IMR-90 (cell line): ENCODE results near the gene CAVIN2. TPM values are rescaled to one million over a fixed set of nuclear protein-coding genes. Genes with fewer than 3 reads are reported as not detected.

Experiments used
- ATAC-seq: fragments of 200-7000 bp; cut with Tn5 transposase; 2 replicates; pipeline ENCODE4 v1.9.1; 2020; ENCODE audit warnings: low read depth, mild to moderate bottlenecking, moderate library complexity
- BruUV-seq: library from RNA; stranded (reverse); fragments of 400-500 nt; replicated peaks from 2 replicates; lab custom pipeline; 2021; lab: Mats Ljungman, UMichigan
- CTCF ChIA-PET: fragments of 300-600 bp; formaldehyde crosslinking; extraction: SDS; loops from one replicate; lab custom pipeline; 2021; ENCODE audit warnings: antibody characterized with exemption; lab: Yijun Ruan, JAX
- POLR2A ChIA-PET: fragments of 300-600 bp; sonication (Branson Sonifier 250); formaldehyde crosslinking; loops from one replicate; lab custom pipeline; 2022; ENCODE audit warnings: antibody characterized with exemption; ENCODE audit not compliant: unreplicated experiment; lab: Charles Lee
- DNase-seq: peaks from one replicate; pipeline ENCODE4 v3.0.0; 2013
- H2AFZ ChIP-seq: replicated peaks from 2 replicates; pipeline ENCODE3; 2013; ENCODE audit warnings: low read length, mild to moderate bottlenecking; ENCODE audit not compliant: poor library complexity
- H2AK5ac ChIP-seq: 2 replicates; pipeline ENCODE4 v1.6.1; 2013; ENCODE audit warnings: low read depth, low read length, inconsistent platforms
- H2AK9ac ChIP-seq: replicated peaks from 2 replicates; pipeline ENCODE3; 2013; ENCODE audit warnings: mild to moderate bottlenecking, low read depth, low read length, moderate library complexity; ENCODE audit not compliant: poor library complexity
- H2BK120ac ChIP-seq: 2 replicates; pipeline ENCODE4 v1.6.1; 2013; ENCODE audit warnings: low read depth, low read length, inconsistent platforms
- H2BK15ac ChIP-seq: 3 replicates; pipeline ENCODE4 v1.6.1; 2013; ENCODE audit warnings: low read depth, low read length, inconsistent platforms
- H2BK20ac ChIP-seq: 2 replicates; pipeline ENCODE4 v1.6.1; 2013; ENCODE audit warnings: low read depth, mild to moderate bottlenecking, inconsistent platforms, low read length, moderate library complexity
- H2BK5ac ChIP-seq: 2 replicates; pipeline ENCODE4 v1.6.1; 2013; ENCODE audit warnings: mild to moderate bottlenecking, low read depth, low read length, inconsistent platforms; ENCODE audit not compliant: poor library complexity, severe bottlenecking
- H3K14ac ChIP-seq: replicated peaks from 2 replicates; pipeline ENCODE4 v1.6.1; 2013; ENCODE audit warnings: low read depth, low read length, inconsistent platforms
- H3K18ac ChIP-seq: 2 replicates; pipeline ENCODE4 v1.6.1; 2013; ENCODE audit warnings: low read depth, low read length, control low read depth
- H3K23ac ChIP-seq: 2 replicates; pipeline ENCODE4 v1.6.1; 2013; ENCODE audit warnings: low read depth, low read length, inconsistent platforms
- H3K27ac ChIP-seq: 2 replicates; pipeline ENCODE4 v1.5.1; 2013; ENCODE audit warnings: mild to moderate bottlenecking, control low read depth, low read length; ENCODE audit not compliant: insufficient read depth
- H3K27me3 ChIP-seq: 2 replicates; pipeline ENCODE4 v1.6.1; 2013; ENCODE audit warnings: low read length; ENCODE audit not compliant: control insufficient read depth, insufficient read depth
- H3K36me3 ChIP-seq: 2 replicates; pipeline ENCODE4 v1.6.1; 2013; ENCODE audit warnings: low read length, mixed read lengths; ENCODE audit not compliant: control insufficient read depth, insufficient read depth
- H3K4ac ChIP-seq: 2 replicates; pipeline ENCODE4 v1.6.1; 2013; ENCODE audit warnings: low read depth, low read length, inconsistent platforms
- H3K4me1 ChIP-seq: 2 replicates; pipeline ENCODE4 v1.6.1; 2013; ENCODE audit warnings: low read length, mixed read lengths; ENCODE audit not compliant: control insufficient read depth, insufficient read depth
- H3K4me2 ChIP-seq: 2 replicates; pipeline ENCODE4 v1.6.1; 2013; ENCODE audit warnings: low read depth, mild to moderate bottlenecking, control low read depth, low read length, moderate library complexity
- H3K4me3 ChIP-seq: 2 replicates; pipeline ENCODE4 v1.5.1; 2013; ENCODE audit warnings: low read depth, mild to moderate bottlenecking, control low read depth, low read length, moderate library complexity; ENCODE audit not compliant: insufficient read depth
- H3K56ac ChIP-seq: 2 replicates; pipeline ENCODE4 v1.6.1; 2013; ENCODE audit warnings: low read length, inconsistent platforms; ENCODE audit not compliant: insufficient read depth; ENCODE audit errors: extremely low read depth
- H3K79me1 ChIP-seq, 2 experiments: 2 replicates each; pipeline ENCODE4 v1.6.1; 2013; ENCODE audit warnings: low read length in 2 of 2, inconsistent platforms in 1 of 2, low read depth in 1 of 2
- H3K9ac ChIP-seq: 2 replicates; pipeline ENCODE4 v1.6.1; 2013; ENCODE audit warnings: low read depth, low read length, control low read depth
- H3K9me1 ChIP-seq: 2 replicates; pipeline ENCODE4 v1.6.1; 2013; ENCODE audit warnings: low read length, inconsistent platforms; ENCODE audit not compliant: insufficient read depth
- H3K9me3 ChIP-seq: 2 replicates; pipeline ENCODE4 v1.6.1; 2013; ENCODE audit warnings: low read length; ENCODE audit not compliant: control insufficient read depth, insufficient read depth
- H4K20me1 ChIP-seq: 2 replicates; pipeline ENCODE4 v1.6.1; 2013; ENCODE audit warnings: low read length, inconsistent platforms; ENCODE audit not compliant: insufficient read depth
- H4K5ac ChIP-seq: 2 replicates; pipeline ENCODE4 v1.6.1; 2013; ENCODE audit warnings: mild to moderate bottlenecking, low read depth, low read length, control low read depth
- H4K8ac ChIP-seq, 2 experiments: 2 replicates each; pipeline ENCODE4 v1.6.1; 2013; ENCODE audit warnings: low read depth in 2 of 2, low read length in 2 of 2, control low read depth in 1 of 2, inconsistent platforms in 1 of 2
- H4K91ac ChIP-seq: 2 replicates; pipeline ENCODE4 v1.6.1; 2013; ENCODE audit warnings: low read depth, low read length, inconsistent platforms; ENCODE audit not compliant: insufficient read depth
- BHLHE40 ChIP-seq: fragments of 150-350 bp; IDR thresholded peaks from 2 replicates; pipeline ENCODE4 v1.6.1; 2016; ENCODE audit warnings: mild to moderate bottlenecking, low read depth, low read length
- CHD1 ChIP-seq: IDR thresholded peaks from 2 replicates; pipeline ENCODE4 v1.6.1; 2012; ENCODE audit warnings: low read depth, low read length, improper control_type of control experiment
- CTCF ChIP-seq: conservative IDR thresholded peaks from 2 replicates; pipeline ENCODE4 v1.5.1; 2012; ENCODE audit warnings: mild to moderate bottlenecking, low read depth, low read length, improper control_type of control experiment
- MAFK ChIP-seq: IDR thresholded peaks from 2 replicates; pipeline ENCODE4 v1.6.1; 2012; ENCODE audit warnings: low read depth, low read length, improper control_type of control experiment
- MAZ ChIP-seq: IDR thresholded peaks from 2 replicates; pipeline ENCODE4 v1.6.1; 2012; ENCODE audit warnings: low read depth, mild to moderate bottlenecking, low read length, improper control_type of control experiment, moderate library complexity, borderline replicate concordance
- NFE2L2 ChIP-seq: fragments of 150-350 bp; IDR thresholded peaks from 2 replicates; pipeline ENCODE4 v1.6.1; 2016; ENCODE audit warnings: low read depth, mild to moderate bottlenecking, low read length
- RCOR1 ChIP-seq: IDR thresholded peaks from 2 replicates; pipeline ENCODE4 v1.6.1; 2012; ENCODE audit warnings: mild to moderate bottlenecking, low read length, improper control_type of control experiment; ENCODE audit not compliant: insufficient replicate concordance
- WGBS, 2 experiments: methylation state at CpG; one replicate each; pipeline versions ENCODE4 v1.1.5 to v1.1.7; 2013; ENCODE audit warnings: missing lambda C conversion rate in 2 of 2; ENCODE audit not compliant: insufficient read length in 1 of 2; ENCODE audit errors: extremely low coverage in 2 of 2; 5-methylcytosine and 5-hydroxymethylcytosine counted together
- dilution Hi-C: fragments of 300-500 bp; cut with HindIII; formaldehyde crosslinking; loops from one replicate; pipeline ENCODE4 v1.14.3; 2018; ENCODE audit warnings: low sequenced_read_pairs; ENCODE audit not compliant: unreplicated experiment
- in situ Hi-C: fragments of 300-500 bp; cut with MboI; formaldehyde crosslinking; loops from 3 replicates; pipeline ENCODE4 v1.14.3; 2019; ENCODE audit warnings: low sequenced_read_pairs, inconsistent platforms, mixed read lengths
- intact Hi-C: fragments of 100-400 bp; cut with micrococcal nuclease; formaldehyde crosslinking; loops from 2 replicates; pipeline ENCODE4 v1.10.0; 2022
- polyA plus RNA-seq, 3 experiments: library from polyadenylated mRNA; depleted of rRNA; stranded (reverse); fragments of >200 nt; gene quantifications; 2 replicates each; pipeline ENCODE4 v1.2.3, GENCODE V29; 2012; ENCODE audit warnings: low replicate concordance in 1 of 3
- total RNA-seq: library from RNA; depleted of rRNA; stranded (reverse); fragments of >200 nt; gene quantifications from 2 replicates; pipeline ENCODE4 v1.2.3, GENCODE V29; 2012

The CAVIN2 gene
- total and polyA plus RNA-seq, 2 of the 4 experiments (the other 2 are of a cell fraction) = 7.7 to 11.5 TPM

GRCh38 chr2:191864628-191865374 is 17.9 kb upstream of the CAVIN2 start (continued):
- TF ChIP-seq NFE2L2 (no peak), CHD1 (no peak)

GRCh38 chr2:191863988-191864387 is 17.1 kb upstream of the CAVIN2 start:
- no peak overlapping the region for H3K4me2 ChIP-seq
- H3K4me1 ChIP-seq = peaks cover 21% of the 10 kb centered on the region
- intact Hi-C loops (loop anchor here (10.0 kb wide), 1 partner anchor 159 kb away; no protein-coding TSS in a partner anchor), in situ Hi-C loops (no loop called here), dilution Hi-C loops (no loop called here)
- H3K79me1 ChIP-seq = no peaks in the 10 kb centered on the region
- no TSS peak for BruUV-seq
- no CpG with 5 or more reads among the region's 2 CpGs for WGBS, 2 experiments
- H3K56ac ChIP-seq = no peak overlapping the region
- no peaks in the 10 kb centered on the region; the same call in 1 of the 2 replicates for H3K9me3 ChIP-seq
- no peaks in the 10 kb centered on the region for H3K36me3 ChIP-seq
- H2BK120ac ChIP-seq = peak overlapping the region; percentile 48
- H3K27me3 ChIP-seq = no peaks in the 10 kb centered on the region
- ChIA-PET POLR2A (interaction anchor here (0.5 kb wide), 1 partner anchor 12 kb away, joined by 12 read pairs; no protein-coding TSS in a partner anchor), CTCF (interaction anchor here (0.7 to 0.8 kb wide), 2 partner anchors 287 to 298 kb away, joined by 3 read pairs; no protein-coding TSS in a partner anchor)
- peak; percentile 68 for DNase-seq
- H3K4me3 ChIP-seq = no peak overlapping the region
- H3K9me1 ChIP-seq = peaks cover 16% of the 10 kb centered on the region
- H2BK5ac ChIP-seq = no peak overlapping the region
- H2AK5ac ChIP-seq = peak overlapping the region; percentile 5; the same call in 1 of the 2 replicates
- no peak overlapping the region; the same call in 1 of the 2 replicates for H4K91ac ChIP-seq
- no peak overlapping the region for H3K18ac ChIP-seq
- no peaks in the 10 kb centered on the region for H4K20me1 ChIP-seq
- H4K5ac ChIP-seq = no peak overlapping the region
- H2BK20ac ChIP-seq = 0 out of 2 replicates have a peak overlapping the region, but pooled peaks have one; percentile 13
- H3K14ac ChIP-seq = peak overlapping the region; percentile 24
- peak overlapping the region; percentile 18 for H3K23ac ChIP-seq
- no peak overlapping the region for H2AK9ac ChIP-seq
- no peak overlapping the region for H2BK15ac ChIP-seq
- H3K9ac ChIP-seq = no peak overlapping the region
- H3K27ac ChIP-seq = no peak overlapping the region
- H4K8ac ChIP-seq = no peak overlapping the region; a peak in 1 of 4 replicates
- no peak overlapping the region for H2AFZ ChIP-seq
- no peak for TF ChIP-seq CTCF
- TF ChIP-seq RCOR1 = no peak
- no peak for TF ChIP-seq BHLHE40
- no peak for TF ChIP-seq MAZ
- TF ChIP-seq MAFK = no peak
- peak; percentile 38 for ATAC-seq
- peak overlapping the region; percentile 34; the same call in 1 of the 2 replicates for H3K4ac ChIP-seq
